GM19193 (cell line): ENCODE data around the gene SMIM38.

Experiments
- POLR2A ChIP-seq: IDR thresholded peaks from 4 replicates; pipeline ENCODE4 v1.6.1; 2011; ENCODE audit not compliant: insufficient read depth, insufficient read length; ENCODE audit errors: extremely low read depth

The SMIM38 gene

DNA sequence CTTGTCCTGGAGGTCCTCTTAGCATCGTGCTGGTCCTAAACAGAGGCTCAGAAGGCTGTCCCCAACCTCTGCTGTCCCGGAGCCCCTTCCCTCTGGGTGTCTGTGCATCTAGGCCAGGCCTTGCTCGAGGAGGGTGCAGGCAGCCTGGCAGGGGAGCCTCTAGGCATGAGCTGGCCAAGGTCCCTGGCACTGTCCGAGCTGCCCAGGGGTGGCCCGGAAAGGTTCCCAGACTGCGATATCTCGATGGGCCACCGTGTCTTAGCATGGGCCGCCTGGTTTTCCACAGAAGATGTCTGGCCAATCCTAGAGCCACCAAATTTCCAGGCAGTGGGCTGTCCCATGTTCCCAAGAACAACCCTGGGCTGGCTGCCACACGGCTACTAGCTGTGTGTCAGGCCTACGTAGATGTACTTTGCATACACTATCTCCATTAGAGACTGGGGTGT lies 24.6 kb upstream of the SMIM38 start:
- TF ChIP-seq POLR2A, result no peak

DNA sequence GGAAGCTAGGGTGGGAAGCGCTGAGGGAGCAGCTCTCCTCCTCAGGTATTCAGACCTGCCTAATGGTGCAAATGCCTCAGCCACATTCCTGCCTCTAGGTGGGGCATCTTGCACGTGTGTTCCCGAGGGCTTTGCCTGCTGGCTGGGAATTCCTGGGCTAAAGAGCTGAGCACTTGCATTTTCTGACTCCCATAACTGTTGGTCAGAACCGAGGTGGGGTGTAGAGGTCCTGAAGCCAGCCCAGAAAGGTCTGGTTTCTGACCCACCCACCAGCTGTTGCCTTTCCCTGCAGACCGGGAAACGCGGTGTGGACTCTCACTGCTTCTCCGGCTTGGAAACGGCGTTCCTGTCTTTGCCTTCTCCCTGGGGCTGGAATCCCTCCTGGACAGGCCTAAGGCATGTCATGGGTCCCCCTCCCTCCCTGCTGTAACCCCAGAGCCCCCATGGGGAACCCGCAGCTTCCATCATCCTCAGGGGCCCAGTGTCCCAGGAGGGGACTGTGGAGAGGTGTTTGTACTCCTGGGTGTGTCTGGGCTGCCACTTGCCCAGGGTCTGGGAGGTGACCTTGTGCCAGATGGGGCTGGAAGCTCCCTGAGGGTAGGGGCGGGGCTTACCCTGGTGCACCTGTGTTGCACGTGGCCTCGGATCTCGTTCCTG lies 24.0 kb upstream of the SMIM38 start:
- TF ChIP-seq POLR2A, result no peak

DNA sequence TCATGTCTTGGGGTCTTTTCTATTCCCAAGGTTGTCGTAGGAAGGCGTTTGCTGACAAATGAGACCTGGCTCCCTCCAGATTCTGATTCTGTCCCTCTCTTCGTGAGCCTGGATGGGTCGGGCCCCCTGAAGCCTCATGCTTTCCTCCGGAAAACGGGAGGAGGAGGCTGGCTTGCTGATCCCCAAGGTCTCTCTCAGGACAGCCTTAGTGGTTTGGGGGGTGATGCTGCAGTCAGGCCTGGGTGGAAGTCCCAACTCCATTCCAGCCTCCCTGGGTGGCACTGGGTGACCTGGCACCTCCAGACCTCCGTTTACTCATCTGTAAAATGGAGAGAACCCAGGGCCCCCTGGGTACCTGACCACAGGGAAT lies 23.4 kb upstream of the SMIM38 start:
- TF ChIP-seq POLR2A, result no peak

DNA sequence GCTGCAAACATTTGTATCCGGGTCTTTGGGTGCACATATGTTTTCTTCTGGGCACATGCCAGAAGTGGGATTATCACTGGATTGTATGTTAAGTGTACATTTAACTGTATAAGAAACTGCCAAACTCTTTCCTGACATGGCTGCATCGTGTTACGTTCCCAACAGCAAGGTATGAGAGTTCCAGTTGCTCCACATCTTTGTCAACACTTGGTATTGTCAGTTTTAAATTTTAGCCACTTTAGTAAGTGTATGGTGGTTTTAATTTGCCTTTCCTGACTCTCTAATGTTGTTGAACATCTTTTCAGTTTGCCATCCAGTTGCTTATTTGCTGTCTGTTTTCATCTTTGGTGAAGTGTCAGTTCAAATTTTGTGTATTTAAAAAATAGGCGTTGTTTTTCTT lies 22.5 kb upstream of the SMIM38 start:
- no peak for TF ChIP-seq POLR2A

DNA sequence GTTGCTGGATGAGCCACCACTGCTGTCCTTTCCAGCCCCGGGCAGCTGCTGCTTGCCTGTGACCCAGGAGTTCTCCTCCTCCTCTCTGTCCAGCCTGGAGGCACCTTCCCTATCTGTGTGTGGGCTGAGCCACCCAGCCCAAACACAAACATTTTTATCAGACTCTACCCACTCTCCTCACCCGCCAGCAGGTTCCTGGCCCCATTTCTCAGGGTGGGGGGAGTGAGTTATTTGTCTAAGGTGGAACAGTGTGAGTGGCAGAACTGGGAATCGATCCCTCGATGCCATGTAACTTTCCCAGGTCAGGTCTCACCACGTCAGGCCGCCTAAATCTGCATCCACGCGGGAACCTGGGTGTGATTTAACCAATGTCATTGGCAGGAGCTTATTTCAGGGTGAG lies 20.8 kb upstream of the SMIM38 start:
- no peak for TF ChIP-seq POLR2A

DNA sequence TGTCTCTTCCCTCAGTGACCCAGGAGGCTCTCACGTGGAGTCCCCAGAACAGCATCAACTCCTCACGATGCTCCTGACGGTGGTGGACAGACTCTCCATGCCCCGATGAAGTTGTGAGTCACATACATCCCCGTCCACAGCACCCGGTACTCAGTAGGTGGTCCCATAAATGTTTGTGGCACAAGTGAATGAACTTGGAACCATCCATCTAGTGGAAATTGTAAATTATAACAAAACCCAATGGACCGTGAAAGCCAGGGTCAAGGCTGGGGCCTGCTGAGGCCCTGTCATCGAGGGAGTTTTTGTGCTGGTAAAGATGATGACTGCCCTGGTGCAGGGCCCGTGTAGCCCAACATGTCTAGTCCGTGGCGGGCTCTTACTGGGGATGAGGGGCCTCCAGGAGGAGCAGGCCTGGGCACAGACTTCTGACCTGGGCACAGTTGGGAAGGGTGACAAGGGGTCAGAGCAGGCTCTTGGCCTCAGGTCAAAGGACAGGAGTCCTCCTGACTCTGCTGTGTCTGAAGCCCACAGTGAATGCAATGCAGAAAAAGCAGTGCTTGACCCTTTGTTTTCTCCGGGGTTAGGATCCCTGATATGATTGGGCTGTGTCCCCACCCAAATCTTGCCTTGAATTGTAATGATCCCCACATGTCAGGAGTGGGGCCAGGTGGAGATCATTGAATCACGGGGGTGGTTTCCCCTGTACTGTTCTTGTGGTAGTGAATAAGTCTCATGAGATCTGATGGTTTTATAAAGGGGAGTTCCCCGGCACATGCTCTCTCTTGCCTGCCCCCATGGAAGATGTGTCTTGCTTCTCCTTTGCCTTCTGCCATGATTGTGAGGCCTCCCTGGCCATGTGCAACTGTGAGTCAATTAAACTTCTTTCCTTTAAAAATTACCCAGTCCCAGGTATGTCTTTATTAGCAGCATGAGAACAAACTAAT lies 20.0 kb upstream of the SMIM38 start:
- no peak for TF ChIP-seq POLR2A

DNA sequence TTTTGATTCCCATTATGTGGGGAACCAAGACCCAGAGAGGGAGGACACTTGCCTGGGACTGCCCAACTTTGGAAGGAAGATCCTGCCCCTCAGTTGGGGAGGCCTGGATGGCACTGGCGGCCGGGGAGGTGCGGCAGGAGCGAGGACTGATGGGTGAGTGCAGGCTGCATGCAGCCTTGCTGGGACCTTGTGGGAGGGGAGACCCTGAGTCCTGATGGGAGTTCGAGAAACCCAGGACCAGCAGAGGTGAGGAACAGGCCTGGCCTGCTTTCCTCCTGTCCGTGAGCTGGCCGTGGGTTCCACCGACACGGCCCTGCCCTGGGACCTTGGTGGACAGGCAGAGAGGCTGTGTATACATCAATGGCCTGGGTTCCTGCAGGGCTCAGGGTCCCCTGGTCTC lies 19.3 kb upstream of the SMIM38 start:
- no peak for TF ChIP-seq POLR2A

DNA sequence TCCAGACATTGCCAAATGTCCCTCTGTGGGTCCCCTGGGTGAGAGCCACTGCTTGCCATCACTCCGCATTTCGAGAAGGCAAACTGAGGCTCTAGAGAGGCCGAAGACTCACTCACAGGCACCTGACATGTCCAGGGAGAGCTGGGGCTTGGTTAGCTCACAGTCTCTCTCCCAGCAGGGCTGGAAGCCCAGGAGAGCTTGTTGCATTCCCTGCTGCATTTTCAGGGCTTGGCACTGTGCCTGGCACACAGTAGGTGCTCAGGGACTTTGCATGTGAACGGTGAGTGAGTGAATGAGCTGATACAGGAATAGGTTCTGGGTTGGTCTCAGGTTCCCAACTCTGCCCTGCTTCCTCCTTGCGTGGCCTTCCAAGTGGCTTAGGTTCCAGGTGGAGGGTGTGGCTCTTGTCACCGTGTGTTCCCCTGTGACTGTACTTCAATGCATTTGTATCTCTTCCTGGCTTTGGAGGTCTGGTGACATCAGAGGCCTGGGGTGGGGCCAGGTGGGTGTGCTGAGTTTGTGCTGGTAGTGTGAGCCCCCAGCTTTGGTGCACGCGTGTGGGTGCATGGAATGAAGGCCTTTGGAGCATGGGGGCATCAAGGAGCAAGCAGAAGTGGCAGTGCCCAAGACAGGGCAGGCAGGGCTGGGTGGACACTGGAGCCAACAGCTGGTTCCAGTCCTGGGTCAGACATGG lies 18.4 kb upstream of the SMIM38 start:
- TF ChIP-seq POLR2A, result no peak

DNA sequence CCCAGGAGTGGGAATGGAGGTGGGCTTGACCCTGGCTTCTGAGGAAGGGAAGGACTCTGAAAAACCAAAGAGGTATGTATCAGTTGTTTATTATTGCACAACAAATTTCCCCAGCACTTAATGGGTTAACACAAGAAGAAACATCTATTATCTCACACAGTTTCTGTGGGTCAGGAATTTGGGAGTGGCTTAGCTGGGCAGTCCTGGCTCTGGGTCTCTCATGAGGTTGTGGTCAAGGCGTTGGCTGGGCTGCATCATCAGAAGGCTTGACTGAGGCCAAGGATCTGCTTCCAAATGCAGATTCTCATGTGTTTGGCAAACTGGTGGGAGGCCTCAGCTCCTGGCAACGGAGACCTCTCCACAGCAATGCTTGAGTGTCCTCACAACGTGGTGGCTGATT lies 17.5 kb upstream of the SMIM38 start:
- TF ChIP-seq POLR2A, result no peak

DNA sequence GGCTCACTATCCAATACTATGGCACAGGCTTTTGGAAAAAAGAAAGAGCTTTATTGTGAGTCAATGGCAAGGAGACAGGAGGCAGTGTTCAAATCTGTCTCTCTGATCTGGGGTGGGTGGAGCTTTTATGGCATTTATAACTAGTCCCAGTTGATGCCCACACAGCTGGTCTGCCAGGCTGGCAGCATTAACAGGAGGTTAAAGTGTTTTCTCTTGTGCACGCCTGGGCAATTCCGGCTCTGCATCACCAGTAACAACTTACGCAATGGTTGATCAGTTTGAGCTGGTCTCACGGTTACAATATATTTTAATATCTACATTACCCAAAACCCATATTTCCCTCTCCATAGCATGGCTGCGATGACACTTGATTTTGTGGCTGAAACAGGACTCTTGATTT lies 15.1 kb upstream of the SMIM38 start:
- TF ChIP-seq POLR2A, result no peak

DNA sequence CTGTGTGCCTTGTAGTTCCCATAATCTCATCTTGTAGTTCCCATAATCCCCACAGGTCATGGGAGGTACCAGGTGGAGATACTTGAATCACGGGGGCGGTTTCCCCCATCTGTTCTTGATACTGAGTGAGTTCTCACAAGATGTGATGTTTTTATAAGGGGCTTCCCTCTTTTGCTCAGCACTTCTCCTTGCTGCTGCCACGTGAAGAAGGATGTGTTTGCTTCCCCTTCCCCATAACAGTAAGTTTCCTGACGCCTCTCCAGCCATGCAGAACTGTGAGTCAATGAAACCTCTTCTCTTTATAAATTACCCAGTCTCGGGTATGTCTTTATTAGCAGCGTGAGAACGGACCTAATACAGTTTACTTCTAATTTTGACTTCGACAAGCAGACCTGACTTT lies 14.0 kb upstream of the SMIM38 start:
- TF ChIP-seq POLR2A, result no peak

DNA sequence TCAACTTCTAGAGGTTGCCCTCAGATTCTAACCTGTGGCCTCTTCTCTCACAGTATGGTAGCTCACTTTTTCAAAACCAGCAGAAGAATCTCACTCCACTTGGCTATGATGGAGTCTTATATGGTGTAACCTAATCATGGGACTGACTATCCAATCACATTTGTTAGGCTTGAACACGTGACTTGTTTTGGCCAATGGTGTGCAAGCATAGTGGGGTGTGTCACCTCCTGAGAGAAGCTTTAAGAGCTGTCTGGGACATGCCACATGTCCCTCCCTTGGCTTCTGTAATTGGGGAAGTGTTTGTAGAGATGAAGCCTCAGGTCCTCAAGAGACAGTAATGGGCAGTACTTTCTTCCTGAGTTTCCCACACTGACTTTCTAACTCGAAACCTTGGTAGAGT lies 12.8 kb upstream of the SMIM38 start:
- no peak for TF ChIP-seq POLR2A

DNA sequence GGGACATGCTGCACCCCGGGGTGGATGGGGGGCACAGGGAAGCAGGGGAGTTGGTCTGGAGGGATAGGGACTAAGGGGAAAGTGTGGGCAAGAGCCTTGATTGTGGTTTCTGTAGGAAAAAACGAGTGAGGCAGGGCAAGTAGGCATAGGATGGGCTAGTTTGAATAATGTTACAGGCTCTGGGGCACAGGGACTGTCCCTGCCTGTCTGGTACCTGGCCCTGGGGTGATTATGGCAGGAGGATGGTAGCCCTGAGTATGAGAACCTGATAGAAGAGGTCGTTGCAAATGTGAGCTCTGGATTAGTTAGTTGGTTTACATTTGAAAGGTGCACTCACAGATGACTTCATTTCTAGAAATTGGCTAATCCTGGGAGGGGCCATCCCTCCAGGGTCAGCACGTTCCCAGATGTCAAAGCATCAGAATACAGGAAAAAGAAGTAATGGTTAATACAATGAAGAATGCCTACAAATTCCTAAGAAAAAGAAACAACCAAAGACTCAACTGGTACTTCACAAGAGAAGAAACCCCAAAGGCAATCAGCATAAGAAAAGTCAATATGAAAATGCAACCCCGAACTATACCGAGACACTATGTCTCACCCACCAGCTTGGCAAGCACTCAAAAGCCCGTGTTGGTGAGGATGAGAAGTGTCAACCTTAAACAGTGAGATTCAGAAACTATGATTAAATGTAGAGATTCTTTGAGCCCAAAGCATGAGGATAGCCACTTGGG lies 11.3 kb upstream of the SMIM38 start:
- no peak for TF ChIP-seq POLR2A

DNA sequence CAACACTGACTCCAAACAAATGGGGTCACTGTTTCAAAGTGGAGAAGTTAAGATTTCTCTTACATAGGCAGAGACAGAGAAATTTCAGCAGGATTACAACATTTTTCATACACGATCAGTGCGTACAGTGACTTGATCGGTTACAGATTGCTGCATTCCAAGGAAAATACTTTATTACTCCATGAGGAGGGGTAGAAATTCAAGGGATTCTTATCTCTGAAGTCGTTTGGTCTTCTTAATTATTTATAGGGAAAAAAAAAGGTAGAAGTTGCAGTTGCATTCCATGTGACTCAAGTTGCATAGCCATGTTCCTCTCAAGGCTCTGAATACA lies 10.7 kb upstream of the SMIM38 start:
- no peak for TF ChIP-seq POLR2A

DNA sequence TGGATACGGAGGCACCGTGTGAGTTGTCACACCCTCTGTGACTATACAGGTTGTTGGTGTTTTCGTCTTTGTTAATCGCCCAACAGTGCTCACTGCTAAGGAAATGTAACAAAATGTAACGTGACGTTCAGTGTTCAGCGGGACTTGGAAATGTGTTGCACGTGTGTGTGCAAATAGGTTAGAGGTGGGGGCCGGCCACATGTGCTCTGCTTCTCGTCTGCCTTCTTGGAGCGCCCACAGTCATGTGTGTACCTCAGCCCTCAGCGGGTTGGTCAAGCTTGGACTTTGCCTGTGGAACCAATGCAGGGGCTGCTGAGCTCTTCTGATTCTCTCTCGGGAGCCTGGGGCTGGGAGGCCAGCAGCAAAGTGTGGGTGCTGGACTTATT lies 7.4 kb upstream of the SMIM38 start:
- TF ChIP-seq POLR2A, result no peak
